GM18907 (cell line): ENCODE results near the gene POFUT2.

ENCODE experiments used
- ATAC-seq: cut with Tn5 transposase; IDR thresholded peaks from one replicate; pipeline ENCODE4 v1.9.1; 2021; ENCODE audit warnings: mild to moderate bottlenecking, moderate library complexity; ENCODE audit not compliant: unreplicated experiment

The POFUT2 gene

DNA sequence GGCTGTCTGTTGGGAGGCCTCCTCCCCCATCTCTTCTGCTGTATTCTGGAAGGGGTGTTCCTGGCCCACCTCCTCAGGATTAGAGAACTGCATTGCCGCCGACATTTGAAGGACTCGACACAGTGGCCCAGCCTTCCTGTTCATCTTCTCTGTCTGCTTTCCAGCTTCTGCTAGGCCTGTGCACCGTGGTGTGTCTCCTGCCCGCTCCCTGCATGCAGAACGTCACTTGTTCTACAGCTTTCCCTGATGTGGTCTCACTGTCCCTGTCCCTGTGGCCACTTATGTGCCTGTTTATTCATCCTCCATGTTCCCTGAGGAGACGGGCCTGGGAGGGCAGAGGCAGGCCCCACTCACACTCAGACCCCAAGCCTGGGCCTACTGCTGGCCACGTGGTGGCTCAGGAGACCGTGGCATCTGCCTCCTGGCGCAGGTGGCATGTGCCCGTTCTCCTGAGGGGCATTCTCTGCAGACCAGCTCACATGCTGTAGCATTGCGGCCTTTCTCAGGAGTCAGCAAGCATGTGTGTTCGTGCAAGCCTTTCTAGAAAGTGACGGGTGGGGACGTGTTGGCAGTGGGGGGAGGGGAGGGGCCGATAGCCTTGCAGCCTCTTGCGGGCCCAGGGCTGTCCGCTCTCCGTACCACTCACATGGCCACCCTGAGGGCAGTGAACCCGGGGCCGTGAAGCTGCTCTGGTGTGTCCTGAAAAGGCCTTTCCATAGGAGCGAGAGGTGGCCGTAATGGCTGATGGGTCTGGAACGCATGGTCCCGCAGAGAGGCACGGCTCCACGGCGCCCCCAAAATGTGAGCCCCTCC lies 35.9 kb downstream of the POFUT2 start:
- ATAC-seq, result no peak

- ATAC-seq, result no peak
These were observed 36.6 kb downstream of the POFUT2 start for GRCh38 chr21:45250914-45251634.

DNA sequence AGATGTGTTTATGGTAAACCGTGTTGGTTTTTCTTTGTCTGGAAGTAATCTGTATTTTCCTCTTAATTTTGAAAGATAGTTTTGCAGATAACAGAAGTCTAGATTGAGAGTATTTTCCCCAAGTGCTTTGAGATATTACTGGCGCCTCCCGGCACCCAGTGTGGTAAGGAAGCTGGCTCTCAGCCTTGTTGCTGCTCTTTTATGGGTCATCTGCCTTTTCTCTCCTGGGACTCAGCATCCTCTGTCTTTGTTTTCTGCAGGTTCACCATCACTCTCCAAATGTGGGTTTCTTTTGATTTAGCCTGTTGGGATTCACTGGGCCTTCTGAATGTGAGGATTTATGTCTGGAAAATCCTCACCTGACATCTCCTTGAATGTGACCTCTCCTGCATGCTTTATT lies 37.4 kb downstream of the POFUT2 start:
- no peak for ATAC-seq

- ATAC-seq, result no peak
These were observed 38.1 kb downstream of the POFUT2 start for GRCh38 chr21:45249626-45250025.

DNA sequence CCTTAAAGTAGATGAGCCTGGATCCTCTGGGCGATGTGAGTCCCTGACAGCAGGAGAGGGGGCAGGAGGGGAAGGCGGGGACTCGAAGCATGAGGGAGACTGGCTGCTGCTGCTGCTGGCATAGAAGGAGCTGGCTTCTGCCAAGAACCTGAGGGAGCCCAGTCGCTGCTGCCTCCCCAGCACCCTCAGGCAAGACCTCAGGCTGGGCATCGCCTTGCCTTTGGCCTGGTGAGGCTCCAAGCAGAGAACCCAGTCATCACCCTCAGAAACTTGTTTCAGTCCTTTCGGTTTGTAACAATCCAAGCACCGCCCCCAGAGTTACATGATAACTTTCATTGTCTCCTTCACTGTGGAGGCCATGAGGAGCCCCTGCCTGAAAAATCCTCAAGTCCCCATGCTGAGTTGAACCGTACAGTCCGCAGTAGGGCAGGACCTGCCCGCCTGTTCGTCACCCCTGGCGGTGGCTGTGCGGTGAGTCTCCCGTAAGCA lies 38.8 kb downstream of the POFUT2 start:
- ATAC-seq, result no peak

DNA sequence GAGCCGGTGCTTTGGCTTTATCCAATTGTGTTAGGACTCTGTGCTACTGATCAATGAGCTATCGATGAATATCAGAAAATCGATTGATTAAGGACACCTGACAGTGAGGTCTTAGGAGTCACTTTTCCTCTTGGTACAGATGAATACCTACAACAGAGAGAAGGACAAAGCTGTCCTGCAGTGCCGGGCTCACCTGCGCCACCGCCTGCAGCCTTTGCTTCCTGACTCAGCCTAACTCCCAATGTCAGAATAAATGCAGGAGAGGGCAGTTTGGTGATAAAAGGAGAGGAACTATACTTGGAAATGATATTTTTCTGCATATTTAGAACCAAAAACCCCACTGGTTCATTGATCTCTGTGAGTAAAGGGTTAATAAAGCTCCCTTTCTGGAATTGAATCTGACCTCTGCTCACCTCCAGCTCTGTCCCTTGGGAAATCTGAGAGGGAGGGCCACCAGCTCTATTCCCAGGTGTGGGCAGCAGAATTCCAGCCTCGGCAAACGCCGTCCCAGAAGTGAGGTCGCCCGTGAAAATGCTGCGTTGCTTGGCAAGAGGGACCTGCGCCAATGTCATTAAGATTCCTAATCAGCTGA lies 39.3 kb downstream of the POFUT2 start:
- ATAC-seq, result no peak

- no peak for ATAC-seq
These were observed 41.0 kb downstream of the POFUT2 start for GRCh38 chr21:45246386-45247320.

DNA sequence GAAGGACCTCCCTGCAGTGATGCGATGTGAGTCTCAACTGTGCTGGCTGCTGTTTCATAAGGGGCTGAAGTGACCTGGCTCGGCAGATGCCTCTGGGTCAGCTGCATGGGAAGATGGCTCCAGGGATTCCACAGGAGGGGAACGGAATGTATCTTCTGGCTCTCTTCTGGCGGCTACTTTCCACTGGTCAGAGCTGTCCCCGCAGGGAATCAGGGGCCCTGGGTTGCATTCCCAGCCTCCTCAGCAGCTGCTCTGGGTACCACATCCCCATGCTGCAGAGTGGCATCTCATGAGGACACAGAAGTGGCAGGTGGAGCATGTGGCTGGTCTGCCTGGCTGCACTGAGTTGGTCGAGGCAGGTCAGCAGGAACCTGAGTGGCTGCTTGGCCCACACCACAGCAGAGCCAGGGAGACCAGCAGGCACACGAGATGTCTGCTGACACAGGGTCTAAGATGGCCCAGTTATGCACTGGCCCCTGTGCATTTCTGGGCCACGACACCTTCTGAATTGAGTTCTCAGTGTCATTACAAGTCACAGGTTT lies 42.8 kb downstream of the POFUT2 start:
- no peak for ATAC-seq

DNA sequence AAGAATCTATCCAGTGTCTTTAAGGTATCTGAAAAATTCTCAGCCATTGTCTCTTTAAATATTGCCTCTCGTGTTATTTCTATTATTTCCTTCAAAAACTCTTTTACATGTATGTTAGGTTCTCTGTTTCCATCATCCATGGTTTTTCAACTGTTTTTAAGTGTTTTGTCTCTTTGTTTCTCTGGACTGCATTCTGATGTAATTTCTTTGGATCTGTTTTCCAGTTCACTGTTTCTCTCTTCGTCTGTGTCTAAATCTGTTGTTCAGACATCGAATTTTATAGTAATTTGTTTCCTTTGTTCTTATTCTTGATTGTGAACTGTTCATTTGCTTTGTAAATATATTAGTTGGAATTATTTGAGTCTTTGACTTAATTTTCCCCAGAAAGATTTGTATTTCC lies 44.1 kb downstream of the POFUT2 start:
- no peak for ATAC-seq

DNA sequence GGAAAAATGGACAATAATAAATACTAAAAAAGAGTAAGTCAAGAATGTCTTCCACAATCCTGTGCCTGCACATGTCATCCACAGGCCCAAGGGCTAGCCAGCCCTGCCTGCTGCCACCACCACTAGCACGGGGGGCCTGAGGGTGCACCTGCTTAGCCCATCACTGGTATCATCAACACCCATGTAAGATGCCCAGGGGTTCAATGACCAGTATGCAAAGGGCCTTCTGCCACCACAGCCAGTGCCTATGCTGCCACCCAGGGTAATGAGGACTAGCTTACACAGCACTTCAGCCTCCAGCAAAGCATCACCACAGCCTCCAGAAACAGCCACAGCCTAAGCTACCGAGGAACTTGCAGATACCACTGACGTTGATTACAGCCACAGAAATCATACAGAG lies 46.3 kb downstream of the POFUT2 start:
- ATAC-seq, result no peak

DNA sequence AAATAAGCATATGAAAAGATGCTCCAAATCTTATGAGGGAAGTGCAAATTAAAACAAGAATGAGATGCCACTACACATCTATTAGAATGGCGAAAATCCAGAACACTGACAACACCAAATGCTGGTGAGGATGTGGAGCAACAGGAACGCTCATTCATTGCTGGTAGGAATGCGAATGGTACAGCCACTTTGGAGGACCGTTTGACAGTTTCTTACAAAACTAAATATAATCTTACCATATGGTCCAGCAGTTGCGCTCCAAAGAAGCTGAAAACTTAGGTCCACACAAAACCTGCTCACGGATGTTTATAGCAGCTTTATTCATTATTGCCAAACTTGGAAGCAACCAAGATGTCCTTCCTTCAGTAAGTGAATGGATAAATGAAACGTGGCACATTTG lies 50.3 kb downstream of the POFUT2 start:
- no peak for ATAC-seq

DNA sequence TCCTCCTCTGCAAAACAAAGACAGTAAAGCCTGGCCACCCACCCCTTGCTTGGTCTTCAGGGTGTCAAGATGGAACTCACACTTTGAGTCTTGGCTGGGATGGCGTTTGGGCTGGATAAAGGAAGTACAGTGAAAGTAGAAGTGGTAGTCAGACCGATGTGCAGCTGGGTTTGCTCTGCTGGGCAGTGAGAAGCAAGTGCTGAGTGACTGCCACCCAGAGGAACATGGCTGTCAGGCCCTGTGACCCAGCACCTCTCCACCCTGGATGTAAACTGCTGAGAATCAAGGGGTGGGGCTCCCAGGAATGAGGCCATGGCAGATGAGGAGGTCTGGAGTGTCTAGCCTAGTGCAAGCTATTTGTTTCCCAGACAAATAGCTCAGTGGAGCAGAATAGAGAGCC lies 51.2 kb downstream of the POFUT2 start:
- ATAC-seq, result no peak

- ATAC-seq, result no peak
These were observed 52.2 kb downstream of the POFUT2 start for GRCh38 chr21:45235488-45235887.

- no peak for ATAC-seq
These were observed 52.7 kb downstream of the POFUT2 start for GRCh38 chr21:45234965-45235364.

- no peak for ATAC-seq
These were observed 53.6 kb downstream of the POFUT2 start for GRCh38 chr21:45234127-45234526.

DNA sequence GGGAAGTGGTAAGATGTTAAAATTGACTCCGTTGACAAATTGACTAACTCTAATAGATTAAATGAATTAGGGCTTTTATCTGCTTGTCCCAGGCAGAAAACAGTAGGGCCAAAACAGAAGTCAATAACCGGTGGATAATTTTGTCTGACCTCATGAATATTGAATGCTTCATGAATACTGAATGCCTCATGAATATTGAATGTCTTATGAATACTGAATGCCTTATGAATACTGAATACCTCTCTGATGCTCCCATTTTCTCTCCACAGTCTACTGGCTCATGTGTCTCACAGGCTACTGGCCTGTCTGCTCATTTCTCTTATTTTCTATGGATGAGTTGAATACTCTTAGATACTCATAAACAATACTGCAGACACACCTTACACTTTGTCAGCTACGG lies 56.0 kb downstream of the POFUT2 start:
- no peak for ATAC-seq

DNA sequence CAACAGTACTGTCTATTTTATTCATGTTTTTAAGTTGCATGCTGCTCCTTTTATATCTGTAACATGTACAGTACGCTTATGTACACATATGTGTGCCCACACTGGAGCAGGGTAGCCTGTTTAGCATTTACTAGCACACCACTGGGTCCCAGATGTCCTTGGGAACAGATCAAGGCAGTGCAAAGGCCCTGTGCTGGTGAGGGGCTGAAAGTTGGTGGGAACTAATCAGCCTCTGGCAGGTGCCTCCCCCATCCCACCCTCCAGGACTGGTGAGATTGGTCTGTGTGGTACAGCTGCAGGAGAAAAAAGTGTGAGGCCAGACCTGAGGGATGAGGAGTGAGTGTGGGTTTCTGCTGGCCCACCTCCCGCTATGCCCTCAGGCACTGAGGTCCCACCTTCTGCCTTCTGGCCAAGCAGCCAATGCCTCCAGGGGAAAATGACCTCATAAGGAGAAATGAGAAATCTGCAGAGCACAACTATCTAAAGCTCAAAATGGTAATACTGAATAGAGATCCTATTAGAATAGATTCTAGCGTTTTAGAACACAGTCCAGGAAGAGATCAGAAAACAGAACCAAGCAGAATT lies 58.9 kb downstream of the POFUT2 start:
- no peak for ATAC-seq

DNA sequence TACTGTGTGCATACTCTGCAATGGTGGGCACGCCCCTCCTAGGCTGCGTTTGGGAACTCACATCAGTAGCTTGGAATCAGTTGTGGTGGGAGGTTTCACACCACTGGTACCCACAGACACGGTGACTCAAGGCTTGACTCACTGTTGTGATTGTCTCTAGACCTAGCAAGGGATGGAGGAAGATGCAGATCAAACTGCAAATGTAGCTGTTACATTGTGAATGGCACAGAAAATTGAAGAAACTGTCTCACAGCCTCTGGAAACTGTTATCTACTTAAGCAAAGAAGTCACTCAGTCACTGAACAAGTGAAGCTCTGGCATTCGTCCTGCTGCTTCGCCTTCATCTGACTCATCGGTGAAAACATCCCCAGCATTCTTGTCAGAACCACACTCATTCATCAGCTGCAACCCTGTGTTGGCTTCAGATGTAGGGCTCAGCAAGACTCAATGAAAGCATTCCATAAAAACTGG lies 59.5 kb downstream of the POFUT2 start:
- no peak for ATAC-seq

- no peak for ATAC-seq
These were observed 60.0 kb downstream of the POFUT2 start for GRCh38 chr21:45227735-45228134.
